WTC11 (cell line): ENCODE results near the gene TAL1. TPM values are rescaled to one million over a fixed set of nuclear protein-coding genes. Genes with fewer than 3 reads are reported as not detected.

ENCODE experiments used
- ATAC-seq: fragments of 200-7000 bp; cut with Tn5 transposase; 2 replicates; pipeline ENCODE4 v1.10.0; 2021; ENCODE audit warnings: mild to moderate bottlenecking, moderate library complexity
- CTCF ChIA-PET: fragments of 300-600 bp; sonication (Branson Sonifier 250); formaldehyde crosslinking; loops from one replicate; lab custom pipeline; 2021; ENCODE audit warnings: antibody characterized with exemption; lab: Charles Lee
- POLR2A ChIA-PET: fragments of 350-600 bp; sonication (Branson Sonifier 250); formaldehyde crosslinking; loops from one replicate; lab custom pipeline; 2021; ENCODE audit warnings: antibody characterized with exemption; lab: Charles Lee
- DNase-seq: peaks from one replicate; pipeline ENCODE4 v3.0.0; 2021; ENCODE audit warnings: low spot score
- H3K27ac Mint-ChIP-seq: 2 replicates; pipeline ENCODE4 v1.8.0; 2021; ENCODE audit warnings: mixed read lengths
- H3K27me3 Mint-ChIP-seq: 2 replicates; pipeline ENCODE4 v1.8.0; 2021; ENCODE audit warnings: low read depth, mild to moderate bottlenecking, moderate library complexity, mixed read lengths
- H3K36me3 Mint-ChIP-seq: 2 replicates; pipeline ENCODE4 v1.8.0; 2021; ENCODE audit warnings: mixed read lengths
- H3K4me1 Mint-ChIP-seq: 2 replicates; pipeline ENCODE4 v1.8.0; 2022; ENCODE audit warnings: mixed read lengths
- H3K4me3 Mint-ChIP-seq: 2 replicates; pipeline ENCODE4 v1.8.0; 2021; ENCODE audit warnings: mild to moderate bottlenecking, moderate library complexity, mixed read lengths
- H3K9me3 Mint-ChIP-seq: 2 replicates; pipeline ENCODE4 v1.8.0; 2021; ENCODE audit warnings: mixed read lengths
- AR ChIP-seq: fragments of 250-450 bp; sonication (Bioruptor Pico); IDR thresholded peaks from 2 replicates; pipeline ENCODE4 v1.9.0; 2021; ENCODE audit warnings: mild to moderate bottlenecking
- ATF3 ChIP-seq: sonication (generic); formaldehyde crosslinking; conservative IDR thresholded peaks from 2 replicates; pipeline ENCODE4 v1.8.1; 2022; ENCODE audit warnings: mild to moderate bottlenecking, missing genetic modification reagents
- CREM ChIP-seq: sonication (generic); formaldehyde crosslinking; IDR thresholded peaks from 2 replicates; pipeline ENCODE4 v1.8.1; 2022; ENCODE audit warnings: mild to moderate bottlenecking, missing genetic modification reagents, moderate library complexity
- E2F4 ChIP-seq: sonication (generic); formaldehyde crosslinking; IDR thresholded peaks from 2 replicates; pipeline ENCODE4 v1.8.1; 2022; ENCODE audit warnings: low read depth, mild to moderate bottlenecking, moderate library complexity, missing genetic modification reagents, borderline replicate concordance
- ESRRA ChIP-seq: sonication (generic); formaldehyde crosslinking; IDR thresholded peaks from 2 replicates; pipeline ENCODE4 v1.8.1; 2022; ENCODE audit warnings: mild to moderate bottlenecking, missing genetic modification reagents, borderline replicate concordance
- FOXK1 ChIP-seq: sonication (generic); formaldehyde crosslinking; IDR thresholded peaks from 2 replicates; pipeline ENCODE4 v1.8.0; 2022; ENCODE audit warnings: mild to moderate bottlenecking, moderate library complexity, missing genetic modification reagents
- GTF2I ChIP-seq: fragments of 250-450 bp; sonication (Bioruptor Pico); conservative IDR thresholded peaks from 2 replicates; pipeline ENCODE4 v1.4.0; 2021; ENCODE audit warnings: mild to moderate bottlenecking
- HMGXB4 ChIP-seq: sonication (generic); formaldehyde crosslinking; IDR thresholded peaks from 2 replicates; pipeline ENCODE4 v1.8.1; 2023; ENCODE audit warnings: mild to moderate bottlenecking, moderate library complexity, missing genetic modification reagents
- MLX ChIP-seq: sonication (generic); formaldehyde crosslinking; IDR thresholded peaks from 2 replicates; pipeline ENCODE4 v1.8.1; 2023; ENCODE audit warnings: mild to moderate bottlenecking, missing genetic modification reagents, moderate library complexity
- NFATC4 ChIP-seq: fragments of 250-450 bp; sonication (Bioruptor Pico); IDR thresholded peaks from 2 replicates; pipeline ENCODE4 v1.9.0; 2021; ENCODE audit warnings: mild to moderate bottlenecking
- PRRX2 ChIP-seq: fragments of 250-450 bp; sonication (Bioruptor Pico); IDR thresholded peaks from 2 replicates; pipeline ENCODE4 v1.8.0; 2021; ENCODE audit warnings: mild to moderate bottlenecking
- RELA ChIP-seq: sonication (generic); formaldehyde crosslinking; IDR thresholded peaks from 2 replicates; pipeline ENCODE4 v1.8.1; 2022; ENCODE audit warnings: missing genetic modification reagents, mild to moderate bottlenecking, borderline replicate concordance
- RORB ChIP-seq: fragments of 250-450 bp; sonication (Bioruptor Pico); IDR thresholded peaks from 2 replicates; pipeline ENCODE4 v1.9.0; 2021; ENCODE audit warnings: mild to moderate bottlenecking
- SMAD4 ChIP-seq: sonication (generic); formaldehyde crosslinking; IDR thresholded peaks from 2 replicates; pipeline ENCODE4 v1.8.0; 2022; ENCODE audit warnings: mild to moderate bottlenecking, missing genetic modification reagents
- SOX15 ChIP-seq: fragments of 250-450 bp; sonication (Bioruptor Pico); IDR thresholded peaks from 2 replicates; pipeline ENCODE4 v1.9.0; 2021; ENCODE audit warnings: mild to moderate bottlenecking
- TCF7 ChIP-seq: sonication (generic); formaldehyde crosslinking; IDR thresholded peaks from 2 replicates; pipeline ENCODE4 v1.8.0; 2022; ENCODE audit warnings: mild to moderate bottlenecking, low read depth, missing genetic modification reagents, moderate library complexity
- TP53 ChIP-seq: sonication (generic); formaldehyde crosslinking; IDR thresholded peaks from 2 replicates; pipeline ENCODE4 v1.8.1; 2023; ENCODE audit warnings: mild to moderate bottlenecking, missing genetic modification reagents
- USF1 ChIP-seq: sonication (generic); formaldehyde crosslinking; IDR thresholded peaks from 2 replicates; pipeline ENCODE4 v1.8.0; 2022; ENCODE audit warnings: mild to moderate bottlenecking, missing genetic modification reagents
- ZMAT4 ChIP-seq: fragments of 250-450 bp; sonication (Bioruptor Pico); IDR thresholded peaks from 2 replicates; pipeline ENCODE4 v1.9.0; 2021; ENCODE audit warnings: mild to moderate bottlenecking
- ZNF232 ChIP-seq: sonication (generic); formaldehyde crosslinking; IDR thresholded peaks from 2 replicates; pipeline ENCODE4 v1.8.0; 2022; ENCODE audit warnings: mild to moderate bottlenecking, missing genetic modification reagents
- ZNF281 ChIP-seq: sonication (generic); formaldehyde crosslinking; IDR thresholded peaks from 2 replicates; pipeline ENCODE4 v1.8.0; 2023; ENCODE audit warnings: mild to moderate bottlenecking, missing genetic modification reagents
- ZNF396 ChIP-seq: fragments of 250-450 bp; sonication (Bioruptor Pico); IDR thresholded peaks from 2 replicates; pipeline ENCODE4 v1.8.0; 2021; ENCODE audit warnings: mild to moderate bottlenecking, moderate library complexity, borderline replicate concordance
- ZNF671 ChIP-seq: fragments of 250-450 bp; sonication (Bioruptor Pico); IDR thresholded peaks from 2 replicates; pipeline ENCODE4 v1.8.0; 2021; ENCODE audit warnings: mild to moderate bottlenecking
- total RNA-seq: library from RNA; stranded (reverse); gene quantifications from 3 replicates; pipeline ENCODE4 v1.2.3, GENCODE V29; 2021

TAL1 gene
- total RNA-seq, 1 experiment from 2014 or later = 0.63 TPM

- TF ChIP-seq E2F4 (CRISPR knock-in tag) (no peak), USF1 (CRISPR knock-in tag) (no peak), ZNF671 (CRISPR knock-in tag) (no peak), SOX15 (CRISPR knock-in tag) (no peak), NFATC4 (CRISPR knock-in tag) (no peak), RORB (CRISPR knock-in tag) (no peak), PRRX2 (CRISPR knock-in tag) (no peak), TP53 (CRISPR knock-in tag) (no peak), ZNF232 (no peak)
Observed at GRCh38 chr1:47227341-47228232, 4.4 kb downstream of the TAL1 start (continued).

GRCh38 chr1:47226839-47227215, 5.2 kb downstream of the TAL1 start:
- POLR2A ChIA-PET = no interaction called here
- Mint-ChIP-seq H3K4me1 (peaks cover 53% of the 10 kb centered on the region), H3K27me3 (peaks cover 63% of the 10 kb centered on the region), H3K36me3 (no peaks in the 10 kb centered on the region), H3K27ac (no peak overlapping the region), H3K9me3 (no peaks in the 10 kb centered on the region), H3K4me3 (no peak overlapping the region)
- CTCF ChIA-PET = interaction anchor here (1.0 to 3.9 kb wide), 5 partner anchors 16 to 223 kb away, joined by 3 to 25 read pairs (median 3); no protein-coding TSS in a partner anchor
- ATAC-seq (no peak), DNase-seq (no peak)
- TF ChIP-seq USF1 (CRISPR knock-in tag) (no peak), SMAD4 (CRISPR knock-in tag) (no peak), ZNF281 (CRISPR knock-in tag) (no peak), TCF7 (CRISPR knock-in tag) (no peak), GTF2I (CRISPR knock-in tag) (no peak), ZNF396 (CRISPR knock-in tag) (no peak), RELA (CRISPR knock-in tag) (no peak), FOXK1 (CRISPR knock-in tag) (no peak), CREM (CRISPR knock-in tag) (no peak), ATF3 (no peak), HMGXB4 (CRISPR knock-in tag) (no peak), ZMAT4 (CRISPR knock-in tag) (no peak), MLX (CRISPR knock-in tag) (no peak), ESRRA (CRISPR knock-in tag) (no peak), AR (CRISPR knock-in tag) (no peak)
